C1 segment of cervical spinal cord (tissue), 14 donors: Measurements from ENCODE around the gene CYBA.

ENCODE experiments used
- DNase-seq, 14 donors: peaks; one replicate each; lab custom pipeline; 2025; lab: John Stamatoyannopoulos, UW

Gene CYBA

GRCh38 chr16:88662843-88663606 lies 12.2 kb upstream of the CYBA start, which contains the start of gene MVD:
MVD (minus strand) TSS chr16:88663091; CDS start chr16:88663080, 11 bp downstream.
- peak; percentile 78 to 99 (median 96) for DNase-seq

DNA sequence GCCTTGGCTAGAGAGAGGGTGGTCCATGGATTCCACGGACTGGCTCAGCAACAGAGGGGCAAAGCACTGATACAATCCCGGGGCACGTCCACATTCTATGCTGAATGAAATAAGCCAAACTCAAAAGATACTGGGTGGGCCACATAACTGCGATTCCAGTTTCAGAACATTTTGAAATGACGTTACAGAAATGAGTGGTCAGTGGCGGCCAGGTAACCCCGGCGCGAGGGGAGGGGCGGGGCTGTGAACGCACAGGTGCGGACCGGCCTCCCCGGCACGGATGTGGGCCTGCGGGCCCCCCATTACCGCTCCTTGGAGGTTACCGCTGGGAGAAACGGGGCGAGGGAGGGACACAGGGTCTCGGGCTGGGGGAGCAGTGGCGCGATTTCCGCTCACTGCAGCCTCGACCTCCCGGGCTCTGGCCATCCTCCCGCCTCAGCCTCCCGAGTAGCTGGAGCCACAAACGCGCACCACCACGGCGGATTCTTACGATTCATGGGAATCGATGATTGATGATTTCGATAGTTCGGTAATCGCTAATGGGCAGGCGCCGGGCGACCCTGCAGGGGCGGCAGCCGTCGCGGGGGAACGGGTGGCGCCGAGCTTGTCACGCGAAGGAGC lies 11.5 kb upstream of the CYBA start:
- peak in 1 of 14 donors; percentile 42 for DNase-seq

GRCh38 chr16:88661468-88661867 lies 10.6 kb upstream of the CYBA start:
- DNase-seq = no peak

DNA sequence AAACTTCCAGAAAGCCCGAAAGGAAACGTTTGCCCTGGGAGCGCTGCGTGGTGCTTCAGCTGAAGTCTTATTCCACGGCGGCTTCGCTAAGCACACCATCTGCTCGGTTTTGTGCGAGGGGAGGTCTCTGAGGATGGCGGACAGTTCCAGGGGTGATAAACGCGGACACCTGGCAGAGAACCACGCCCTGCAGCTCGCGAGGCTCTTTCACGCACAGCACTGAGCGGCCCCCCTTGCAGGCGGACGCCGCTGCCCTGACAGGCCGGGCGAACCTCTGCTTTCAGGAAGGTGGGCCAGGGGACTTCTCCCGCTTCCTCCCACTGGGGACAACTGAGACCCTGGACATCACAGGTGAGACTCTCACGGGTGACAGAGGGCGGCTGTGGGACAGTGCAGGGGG lies 8.3 kb upstream of the CYBA start:
- DNase-seq = no peak

DNA sequence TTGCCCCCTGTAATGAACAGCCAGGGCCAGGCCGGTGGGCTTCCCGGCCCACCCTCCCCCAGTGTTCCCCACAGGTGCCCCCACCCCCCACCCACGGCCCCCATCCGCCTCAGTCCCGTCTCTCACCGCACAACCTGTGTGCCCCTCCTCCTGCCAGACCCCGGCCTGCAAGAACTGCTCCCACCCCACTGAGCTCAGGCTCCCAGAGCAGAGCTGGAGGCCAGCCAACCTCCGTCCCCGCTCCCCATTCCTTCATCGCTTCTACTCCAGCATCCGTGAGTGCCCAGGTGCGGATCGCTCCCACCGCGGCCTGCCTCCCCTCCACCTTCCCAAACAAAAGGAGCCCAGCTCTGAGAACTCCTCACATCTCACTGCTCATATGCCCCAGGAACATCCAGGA lies 7.9 kb upstream of the CYBA start:
- DNase-seq = no peak

- no peak for DNase-seq
Observed at GRCh38 chr16:88657371-88657770, 6.5 kb upstream of the CYBA start.

GRCh38 chr16:88656291-88656980 lies 5.6 kb upstream of the CYBA start:
- DNase-seq = no peak

DNA sequence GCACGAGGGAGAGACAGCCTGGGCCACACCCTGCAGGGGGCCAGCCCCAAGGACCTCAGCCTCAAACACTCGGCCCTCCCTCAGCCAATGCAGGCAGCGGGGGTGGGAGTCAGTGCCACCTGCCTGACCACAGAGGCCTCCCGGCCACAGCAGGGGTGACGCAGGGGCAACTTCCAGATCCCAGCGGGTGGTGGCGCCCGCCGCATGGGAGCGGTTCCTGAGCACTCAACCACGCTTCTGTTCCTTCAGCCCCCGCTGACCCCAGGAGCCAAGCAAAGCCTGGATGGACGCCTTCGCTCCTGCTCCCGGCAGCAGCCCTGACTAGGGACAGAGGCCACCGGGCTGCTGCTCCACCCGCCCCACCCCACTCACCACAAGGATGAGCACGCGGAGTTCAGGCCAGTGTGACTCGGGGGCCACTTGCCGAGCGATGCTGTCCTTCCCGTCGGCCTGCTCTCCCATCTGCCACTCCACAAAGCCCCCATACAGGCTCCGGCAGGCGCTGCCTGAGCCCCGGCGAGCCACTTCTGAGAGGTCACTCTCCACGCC lies 5.0 kb upstream of the CYBA start:
- no peak for DNase-seq

DNA sequence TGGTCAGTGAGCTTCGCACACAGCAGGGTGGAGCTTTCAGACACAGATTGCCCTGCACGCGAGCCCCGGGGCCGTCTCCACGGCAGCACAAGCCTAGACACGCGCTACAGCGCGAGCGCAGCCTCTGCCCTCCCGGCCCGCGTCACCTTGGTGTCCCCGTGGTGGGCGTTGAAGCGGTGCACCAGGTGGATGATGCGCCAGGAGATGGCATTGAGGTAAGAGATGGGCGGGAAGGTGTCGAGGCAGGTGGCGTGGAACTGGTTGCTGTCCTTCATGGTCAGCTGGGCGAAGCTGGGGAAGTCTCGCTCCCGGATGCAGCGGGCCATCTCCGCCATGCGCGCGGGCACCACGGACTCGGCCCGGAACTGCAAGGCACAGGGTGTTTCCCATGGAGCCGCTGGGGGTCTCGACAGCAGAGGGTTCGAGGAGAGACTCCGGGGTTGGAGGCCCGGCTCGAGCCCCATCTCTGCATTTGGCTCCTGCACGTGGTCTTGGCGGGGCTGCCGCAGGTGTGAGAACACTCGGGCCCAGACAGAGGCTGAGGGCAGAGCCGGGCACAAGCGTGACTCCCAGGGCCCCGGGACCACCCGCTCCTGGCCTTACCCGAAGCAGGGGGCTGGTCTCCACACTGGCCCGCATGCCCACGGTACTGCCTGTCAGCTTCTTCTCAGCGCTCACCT lies 4.3 kb upstream of the CYBA start:
- DNase-seq = no peak

DNA sequence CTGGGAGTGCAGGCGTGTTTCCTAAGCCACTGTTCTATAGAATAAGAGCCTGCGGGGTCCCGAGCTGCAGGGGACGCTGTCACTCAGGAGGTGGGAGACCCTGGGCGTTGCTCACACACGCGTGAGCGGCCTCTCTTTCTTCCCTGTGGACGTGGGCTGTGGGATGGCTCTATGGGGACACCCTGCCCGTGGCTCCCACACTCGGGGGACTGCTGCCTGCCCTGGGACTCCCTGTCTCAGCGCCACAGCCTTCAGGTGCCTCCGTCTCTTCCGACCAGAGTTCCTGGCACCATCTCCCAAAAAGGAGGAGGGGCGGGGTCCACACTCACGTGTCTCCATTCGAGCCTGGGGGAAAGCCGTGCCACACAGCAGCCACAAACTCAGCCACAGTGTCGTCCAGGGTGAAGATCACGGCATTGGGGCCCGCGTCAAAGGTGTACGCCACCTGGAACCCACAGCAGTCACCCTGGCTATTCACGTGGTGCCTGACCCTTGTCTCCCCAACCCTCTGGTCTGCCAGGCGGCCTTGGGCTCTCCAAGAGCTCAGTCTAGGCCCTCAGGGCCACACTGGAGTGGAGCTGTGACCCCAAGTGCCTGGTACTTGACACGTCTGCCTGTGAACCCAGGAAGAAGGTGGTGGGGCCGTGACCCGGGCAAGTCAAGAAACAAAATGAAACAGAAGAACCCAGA lies 3.7 kb upstream of the CYBA start:
- no peak for DNase-seq

GRCh38 chr16:88653596-88654362 lies 2.9 kb upstream of the CYBA start:
- no peak for DNase-seq

GRCh38 chr16:88653101-88653500 lies 2.2 kb upstream of the CYBA start:
- DNase-seq = no peak

GRCh38 chr16:88652762-88653063 lies 1.9 kb upstream of the CYBA start:
- DNase-seq = no peak

DNA sequence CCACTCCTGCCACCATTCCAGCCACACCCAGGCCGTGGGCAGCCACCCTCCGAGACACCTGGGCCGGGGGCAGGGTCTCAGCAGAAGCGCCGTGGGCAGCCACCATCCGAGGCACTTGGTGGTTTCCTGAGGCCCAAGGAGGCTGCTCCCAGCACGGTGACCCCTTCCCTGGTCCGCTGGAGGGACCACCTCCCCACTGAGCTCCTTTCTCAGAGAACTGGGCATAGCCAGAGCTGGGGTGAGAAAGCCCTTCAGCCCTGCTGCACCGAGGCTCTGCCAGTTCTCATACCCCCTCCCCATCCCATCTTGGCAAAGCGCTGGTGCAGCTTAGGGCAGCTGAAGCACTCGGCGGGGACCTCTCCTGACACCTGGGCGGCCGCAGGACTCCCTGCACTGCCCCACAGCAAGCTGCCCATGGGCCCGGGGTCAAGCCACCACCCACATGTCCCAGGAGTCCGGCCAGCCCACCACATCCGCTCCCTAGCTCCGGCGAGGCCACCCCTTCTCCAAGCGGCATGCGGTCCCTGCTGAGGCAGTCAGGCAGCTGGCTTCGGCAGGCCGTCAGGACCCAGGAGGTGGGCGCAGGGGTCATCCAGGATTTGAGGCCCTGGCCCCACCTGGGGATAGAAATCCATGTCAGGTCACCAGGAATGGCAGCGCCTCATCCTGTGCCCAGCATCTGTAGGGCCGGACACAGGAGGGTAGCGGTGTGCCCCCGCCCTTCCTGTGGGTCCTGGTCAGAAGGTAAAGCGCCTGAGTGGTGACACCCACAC lies 1.3 kb upstream of the CYBA start:
- DNase-seq = no peak

DNA sequence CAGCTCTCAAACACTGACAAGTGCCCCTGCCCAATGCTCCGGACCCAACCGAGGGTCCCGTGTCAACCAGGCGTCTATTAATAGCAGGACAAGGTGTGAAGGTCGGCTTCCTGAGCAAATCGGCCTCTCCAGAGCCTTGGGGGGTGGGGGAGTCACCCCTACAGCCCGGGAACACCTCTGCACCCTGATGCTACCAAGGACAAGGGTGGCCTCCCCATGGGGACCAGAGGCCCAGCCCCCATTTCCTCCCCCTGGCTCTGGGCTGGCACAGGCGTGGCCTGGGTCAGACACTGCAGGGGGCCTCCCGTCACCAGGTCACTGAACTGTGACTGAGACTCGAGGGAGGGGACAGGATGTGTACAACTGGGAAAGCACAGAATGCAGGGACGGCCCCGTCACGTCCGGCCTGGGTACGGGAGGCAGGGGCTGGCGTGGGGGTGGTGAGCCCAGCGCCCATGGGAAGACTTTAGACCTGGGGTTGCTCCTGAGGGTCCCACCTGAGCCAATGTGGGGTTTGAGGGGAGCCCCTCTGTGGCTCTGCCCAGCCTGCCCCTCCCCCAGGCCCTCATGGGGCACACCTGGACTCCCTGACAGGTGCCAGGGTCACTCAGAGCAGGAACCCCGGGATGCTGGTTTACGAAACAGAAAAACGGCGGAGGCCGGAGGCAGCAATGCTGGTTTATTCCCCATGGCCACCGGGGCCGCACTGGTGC lies 579 bp upstream of the CYBA start:
- no peak for DNase-seq

DNA sequence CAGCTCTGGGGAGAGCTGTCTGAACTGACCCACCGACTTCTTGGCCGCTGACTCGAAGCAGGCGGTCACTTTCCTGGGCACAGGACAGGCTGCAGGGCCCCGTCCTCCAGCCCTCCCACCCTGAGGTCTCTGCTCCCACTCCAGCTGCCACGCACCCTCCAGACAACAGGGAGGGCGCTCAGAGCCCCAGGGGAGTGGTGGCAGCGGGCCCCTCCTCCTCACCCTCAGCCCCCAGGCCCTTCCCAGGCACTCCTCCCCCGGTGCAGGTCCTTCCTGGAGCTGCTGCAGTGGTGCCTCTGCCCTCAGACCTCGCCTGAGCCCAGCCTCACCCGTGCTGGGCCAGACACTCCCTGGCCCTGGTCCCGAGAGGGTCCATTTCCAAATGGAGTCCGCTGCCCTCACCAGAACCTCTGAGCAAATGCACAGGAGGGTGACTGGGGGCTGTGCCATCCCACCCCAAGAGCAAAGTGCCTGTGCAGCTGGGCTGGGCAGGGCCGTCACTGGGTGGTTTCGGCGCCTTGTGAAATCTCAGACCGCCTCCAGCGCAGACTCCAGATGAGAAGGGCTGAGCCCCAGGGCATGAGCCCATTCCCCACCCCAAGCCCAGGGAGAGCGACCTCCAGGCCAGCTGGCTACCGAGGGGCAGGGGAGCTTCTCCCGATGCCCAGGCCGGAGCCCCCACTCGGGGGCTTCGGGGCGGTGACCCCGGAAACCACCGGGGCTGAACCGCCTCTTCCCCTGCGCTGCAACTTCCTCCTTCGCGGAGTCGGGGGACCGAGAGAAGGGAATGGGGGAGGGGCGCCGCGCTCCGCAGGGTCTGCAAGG lies 717 bp downstream of the CYBA start:
- peak in 4 of 14 donors; percentile 35 to 48 (median 40) for DNase-seq

- DNase-seq = no peak
Observed at GRCh38 chr16:88649195-88649923, 1.5 kb downstream of the CYBA start.
